Measurements from ENCODE around the gene NAA15. TPM values are rescaled to one million over a fixed set of nuclear protein-coding genes. Genes with fewer than 3 reads are reported as not detected.
A peak's percentile ranks its signal among the peaks of the same experiment; 100 is the strongest.

The NAA15 gene
- total RNA-seq, 2 donors from 2014 or later: 24.4 to 41.0 TPM

- no peak for TF ChIP-seq CTCF (IDR thresholded peaks at IDR 0.05)
- Histone ChIP-seq H3K27ac (no peak overlapping the region), H3K4me1 (ENCODE audit: control insufficient read depth in 1 of 2, low read depth in 2 of 2) (peaks cover 0 to 8% of the 10 kb centered on the region in 2 donors), H3K4me3 (no peak overlapping the region), H3K9me3 (no peaks in the 10 kb centered on the region), H3K36me3 (peaks cover 3% of the 10 kb centered on the region), H3K27me3 (replicated peaks; ENCODE audit: insufficient read depth) (no peaks in the 10 kb centered on the region)
- ATAC-seq (ENCODE audit: insufficient number of reproducible peaks, low FRiP score, low read depth) (no peak), DNase-seq (ENCODE audit: low spot score) (no peak)
These were observed 60.0 kb downstream of the NAA15 start for GRCh38 chr4:139361301-139361700.

- ATAC-seq (ENCODE audit: insufficient number of reproducible peaks, low FRiP score, low read depth) (no peak), DNase-seq (ENCODE audit: low spot score) (no peak)
- H3K27ac ChIP-seq: peak overlapping the region; percentile 4 to 57
- H3K36me3 ChIP-seq: peaks cover 6% of the 10 kb centered on the region
- no peak for TF ChIP-seq CTCF (IDR thresholded peaks at IDR 0.05)
- no peaks in the 10 kb centered on the region for H3K27me3 ChIP-seq (replicated peaks; ENCODE audit: insufficient read depth)
- no peaks in the 10 kb centered on the region for H3K9me3 ChIP-seq
- no peak overlapping the region for H3K4me3 ChIP-seq
- H3K4me1 ChIP-seq (ENCODE audit: control insufficient read depth in 1 of 2, low read depth in 2 of 2): peaks cover 9 to 34% of the 10 kb centered on the region in 2 donors
These were observed 66.3 kb downstream of the NAA15 start for GRCh38 chr4:139367421-139368090.

GRCh38 chr4:139368998-139369397 is 67.7 kb downstream of the NAA15 start:
- Histone ChIP-seq H3K9me3 (no peaks in the 10 kb centered on the region), H3K36me3 (peaks cover 11% of the 10 kb centered on the region), H3K27ac (no peak overlapping the region), H3K27me3 (replicated peaks; ENCODE audit: insufficient read depth) (no peaks in the 10 kb centered on the region), H3K4me1 (ENCODE audit: control insufficient read depth in 1 of 2, low read depth in 2 of 2) (peaks cover 9 to 34% of the 10 kb centered on the region in 2 donors), H3K4me3 (no peak overlapping the region)
- no peak for TF ChIP-seq CTCF (IDR thresholded peaks at IDR 0.05)
- ATAC-seq (ENCODE audit: insufficient number of reproducible peaks, low FRiP score, low read depth): no peak
- DNase-seq (ENCODE audit: low spot score): no peak

- Histone ChIP-seq H3K27ac (no peak overlapping the region), H3K27me3 (replicated peaks; ENCODE audit: insufficient read depth) (no peaks in the 10 kb centered on the region), H3K4me1 (ENCODE audit: control insufficient read depth in 1 of 2, low read depth in 2 of 2) (peaks cover 0 to 2% of the 10 kb centered on the region in 2 donors), H3K4me3 (no peak overlapping the region), H3K36me3 (peaks cover 11% of the 10 kb centered on the region), H3K9me3 (no peaks in the 10 kb centered on the region)
- ATAC-seq (ENCODE audit: insufficient number of reproducible peaks, low FRiP score, low read depth) (no peak), DNase-seq (ENCODE audit: low spot score) (no peak)
- TF ChIP-seq CTCF (IDR thresholded peaks at IDR 0.05): no peak
These were observed 72.9 kb downstream of the NAA15 start for GRCh38 chr4:139374251-139374650.

GRCh38 chr4:139386421-139386820 is 85.1 kb downstream of the NAA15 start:
- no peak overlapping the region for H3K27ac ChIP-seq
- ATAC-seq (ENCODE audit: insufficient number of reproducible peaks, low FRiP score, low read depth) (no peak), DNase-seq (ENCODE audit: low spot score) (no peak)
- H3K36me3 ChIP-seq: peaks cover 16% of the 10 kb centered on the region
- no peaks in the 10 kb centered on the region for H3K27me3 ChIP-seq (replicated peaks; ENCODE audit: insufficient read depth)
- TF ChIP-seq CTCF (IDR thresholded peaks at IDR 0.05): no peak
- H3K4me3 ChIP-seq: no peak overlapping the region
- H3K9me3 ChIP-seq: no peaks in the 10 kb centered on the region
- no peaks in the 10 kb centered on the region for H3K4me1 ChIP-seq (ENCODE audit: control insufficient read depth in 1 of 2, low read depth in 2 of 2)
